ENCODE measurements around the gene OSBP2.
"Not testable (repeated sequence)": the region's sequence is repeated elsewhere in the genome, so short reads cannot be mapped to it uniquely, and the experiment has no call there.

The OSBP2 gene

GRCh38 chr22:30694640-30695350 is at the start of gene OSBP2:
OSBP2 (plus strand) TSS chr22:30694874; CDS start chr22:30694910, 36 bp downstream.
- DNase-seq, result peak; percentile 17

DNA sequence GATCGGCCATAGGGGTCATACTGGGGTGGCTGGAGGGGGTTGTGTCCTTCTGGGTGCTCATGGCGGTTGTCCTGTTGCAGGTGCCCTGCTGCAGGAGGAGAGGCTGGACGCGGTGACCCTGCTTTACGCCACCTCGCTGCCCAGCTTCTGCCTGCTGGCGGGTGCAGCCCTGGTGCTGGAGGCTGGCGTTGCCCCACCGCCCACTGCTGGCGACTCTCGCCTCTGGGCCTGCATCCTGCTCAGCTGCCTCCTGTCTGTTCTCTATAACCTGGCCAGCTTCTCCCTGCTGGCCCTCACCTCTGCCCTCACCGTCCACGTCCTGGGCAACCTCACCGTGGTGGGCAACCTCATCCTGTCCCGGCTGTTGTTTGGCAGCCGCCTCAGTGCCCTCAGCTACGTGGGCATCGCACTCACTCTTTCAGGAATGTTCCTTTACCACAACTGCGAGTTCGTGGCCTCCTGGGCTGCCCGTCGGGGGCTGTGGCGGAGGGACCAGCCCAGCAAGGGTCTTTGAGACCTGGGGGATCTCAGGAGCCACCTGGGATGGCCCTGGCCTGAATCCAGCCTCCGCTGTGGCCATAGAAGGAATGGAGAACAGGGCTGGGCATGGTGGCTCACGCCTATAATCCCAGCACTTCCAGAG is 48.0 kb upstream of the OSBP2 start:
- no peak for DNase-seq

DNA sequence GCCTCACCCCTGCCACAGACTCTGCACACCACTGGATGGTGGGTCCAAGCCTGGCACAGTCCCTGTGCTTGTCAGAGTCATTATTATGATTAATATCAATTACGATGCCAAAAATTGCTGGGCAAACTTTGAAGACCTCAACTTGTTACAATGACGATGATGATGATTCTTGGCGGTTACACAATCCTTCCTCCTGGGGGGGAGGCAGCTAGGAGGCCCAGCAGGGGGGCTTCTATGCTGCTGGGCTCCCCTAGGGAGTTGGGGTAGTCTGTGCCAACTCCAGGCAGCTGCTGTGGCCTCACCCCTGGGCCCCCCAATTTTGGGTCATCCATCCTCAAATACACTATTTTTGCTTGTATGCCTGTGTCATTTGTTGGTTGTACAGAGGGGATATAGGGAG is 47.1 kb upstream of the OSBP2 start:
- no peak for DNase-seq

DNA sequence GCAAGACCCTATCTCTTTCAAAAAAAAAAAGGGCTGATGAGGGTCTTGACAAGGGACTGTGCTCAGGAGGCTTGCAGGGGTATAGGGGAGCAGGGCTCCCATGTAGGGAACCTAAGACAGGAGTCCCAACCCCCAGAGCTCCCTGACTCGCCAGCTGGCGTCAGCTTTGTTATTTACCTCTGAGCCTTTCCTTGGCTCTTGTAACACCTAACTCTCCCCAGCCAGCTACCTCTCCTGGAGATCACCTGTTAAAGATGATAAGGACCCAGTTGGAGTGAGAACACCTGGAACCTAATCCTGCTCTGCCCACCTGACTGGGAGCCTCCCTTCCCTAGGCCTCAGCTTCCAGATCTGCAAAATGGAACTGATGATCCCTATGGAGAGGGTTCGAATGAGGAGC is 45.8 kb upstream of the OSBP2 start:
- no peak for DNase-seq

GRCh38 chr22:30649430-30650007 is 45.2 kb upstream of the OSBP2 start:
- DNase-seq, result no peak

DNA sequence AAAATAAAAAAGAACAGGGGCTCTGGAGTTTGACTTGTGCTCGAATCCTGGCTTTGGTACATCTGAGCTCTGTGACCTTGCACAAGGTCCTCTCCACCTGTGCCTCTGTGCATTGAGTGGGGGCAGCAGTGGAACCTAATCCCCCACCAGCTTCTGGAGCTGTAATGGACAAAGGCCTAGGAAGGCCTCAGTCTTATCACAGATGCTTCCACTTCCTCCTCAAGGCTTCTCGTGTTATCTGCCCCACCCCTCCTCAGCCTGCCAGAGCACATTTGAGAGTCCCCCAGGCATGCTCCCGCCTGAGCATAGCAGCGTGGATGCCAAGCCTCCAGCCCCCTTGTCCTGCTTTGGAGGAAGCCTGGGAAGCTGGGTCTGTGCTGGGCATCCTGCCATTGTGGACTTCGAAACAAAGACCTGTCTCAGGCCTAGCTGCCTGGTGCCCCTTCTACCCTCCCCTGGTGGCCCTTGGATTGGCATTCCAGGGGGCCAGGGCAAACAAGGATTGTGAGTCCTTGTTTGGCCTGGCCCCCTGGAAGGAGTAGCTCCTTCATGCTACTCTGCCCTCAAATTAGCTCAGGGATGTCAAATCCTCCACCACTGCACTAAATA is 44.1 kb upstream of the OSBP2 start:
- DNase-seq, result no peak

DNA sequence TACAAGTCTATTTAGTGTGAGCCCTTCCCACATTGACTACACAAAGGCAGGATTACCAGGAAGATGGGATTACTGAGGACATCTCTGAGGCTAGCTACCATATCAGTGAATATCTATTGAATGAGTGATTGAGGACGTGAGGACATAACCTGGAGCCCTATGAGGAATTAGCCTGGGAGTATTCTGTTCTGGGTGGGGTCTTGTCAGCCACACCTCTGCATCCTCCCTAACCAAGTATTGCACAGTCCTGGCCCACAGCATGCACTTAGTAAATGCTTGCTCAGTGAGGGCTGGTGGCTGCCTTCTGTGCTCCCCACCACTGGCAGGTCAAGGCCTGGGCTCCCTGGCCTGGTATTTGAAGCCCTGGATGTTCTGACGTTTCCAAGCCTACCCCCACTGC is 41.8 kb upstream of the OSBP2 start:
- DNase-seq, result no peak

DNA sequence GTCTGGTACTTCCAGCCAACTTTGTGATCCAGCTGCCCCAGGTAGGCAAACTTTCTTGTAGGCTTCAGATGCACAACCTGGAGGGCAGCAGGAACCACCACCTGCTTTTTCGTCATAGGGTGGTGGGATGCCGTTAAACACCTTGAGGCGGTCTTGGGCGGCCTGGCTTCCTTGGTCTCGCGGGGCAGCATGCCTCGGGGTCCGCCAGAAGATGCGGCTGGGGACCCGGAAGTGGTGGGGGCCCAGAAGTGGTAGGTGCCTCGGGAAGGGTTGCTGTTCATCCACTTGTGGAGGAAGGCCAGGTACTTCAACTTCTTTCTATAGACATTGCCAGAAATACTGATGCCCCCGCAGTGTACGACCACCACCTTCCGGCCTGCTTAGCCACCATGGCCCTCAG is 40.3 kb upstream of the OSBP2 start:
- no peak for DNase-seq

- no peak for DNase-seq
These were observed 39.1 kb upstream of the OSBP2 start for GRCh38 chr22:30655532-30655931.

DNA sequence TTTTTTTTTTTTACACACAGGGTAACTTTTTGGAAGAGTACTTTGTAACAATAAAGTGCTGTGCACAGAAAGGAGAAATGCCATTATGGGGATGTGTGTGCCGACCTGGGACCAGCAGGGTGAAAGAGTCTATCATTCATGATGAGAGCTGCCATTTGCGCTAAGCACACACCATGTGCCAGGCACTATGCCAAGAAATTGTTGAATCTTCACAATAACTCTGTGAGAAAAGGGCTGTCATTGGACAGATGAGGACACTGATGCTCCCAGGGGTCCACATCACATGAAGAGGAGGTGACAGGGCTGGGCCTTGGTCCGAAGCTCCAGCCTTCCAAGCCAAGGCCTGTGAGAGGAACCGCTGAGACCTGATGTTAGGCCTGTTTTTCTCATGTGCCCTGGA is 32.6 kb upstream of the OSBP2 start:
- peak; percentile 4 for DNase-seq

- no peak for DNase-seq
These were observed 29.9 kb upstream of the OSBP2 start for GRCh38 chr22:30664798-30665197.

- DNase-seq, result no peak
These were observed 29.4 kb upstream of the OSBP2 start for GRCh38 chr22:30665266-30665665.

- no peak for DNase-seq
These were observed 28.9 kb upstream of the OSBP2 start for GRCh38 chr22:30665786-30666185.

- no peak for DNase-seq
These were observed 27.6 kb upstream of the OSBP2 start for GRCh38 chr22:30667107-30667493.

- peak; percentile 64 for DNase-seq
These were observed 26.9 kb upstream of the OSBP2 start, which contains the start of gene DUSP18 for GRCh38 chr22:30667494-30668385. DUSP18 (minus strand) TSS chr22:30667875; CDS start chr22:30664003, 3,872 bp downstream.

DNA sequence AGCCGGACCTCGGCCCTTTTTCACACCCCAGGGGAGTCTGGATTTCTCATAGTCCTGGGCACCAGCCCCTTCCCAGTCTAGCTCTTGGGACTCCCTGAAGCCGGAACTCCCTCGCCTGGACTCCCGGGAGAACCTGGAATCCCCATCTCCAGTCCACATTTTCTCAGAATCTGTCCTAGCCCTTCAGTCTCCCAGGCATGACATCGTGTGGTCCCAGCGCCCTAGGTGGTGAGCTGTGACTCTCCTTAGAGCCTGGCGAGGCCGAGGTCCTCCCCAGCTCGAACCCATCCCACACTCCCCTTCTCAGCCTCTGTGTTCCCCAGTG is 26.3 kb upstream of the OSBP2 start:
- DNase-seq, result no peak

GRCh38 chr22:30671071-30671470 is 23.6 kb upstream of the OSBP2 start:
- DNase-seq, result no peak

GRCh38 chr22:30673136-30673535 is 21.5 kb upstream of the OSBP2 start:
- DNase-seq, result no peak

GRCh38 chr22:30674482-30674881 is 20.2 kb upstream of the OSBP2 start:
- DNase-seq, result no peak

DNA sequence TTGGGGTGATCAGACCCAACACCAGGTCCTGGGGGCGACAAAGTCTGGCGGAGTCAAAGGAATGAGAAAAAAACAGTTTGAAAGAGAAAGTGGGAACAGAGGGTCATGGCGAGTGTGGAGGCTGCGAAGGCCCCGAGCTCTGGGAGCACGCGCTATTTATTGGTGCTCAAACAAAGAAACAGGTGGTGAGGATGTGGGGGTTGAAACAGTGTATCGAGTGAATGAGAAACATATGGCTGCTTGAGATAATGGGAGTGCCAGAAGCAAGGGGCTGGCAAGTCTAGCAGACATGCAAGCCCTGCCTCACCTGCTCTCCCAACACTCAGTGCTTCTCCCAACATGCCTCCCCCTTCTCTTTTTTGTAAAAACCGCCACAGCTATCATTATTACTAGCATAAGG is 19.2 kb upstream of the OSBP2 start:
- DNase-seq, result no peak

DNA sequence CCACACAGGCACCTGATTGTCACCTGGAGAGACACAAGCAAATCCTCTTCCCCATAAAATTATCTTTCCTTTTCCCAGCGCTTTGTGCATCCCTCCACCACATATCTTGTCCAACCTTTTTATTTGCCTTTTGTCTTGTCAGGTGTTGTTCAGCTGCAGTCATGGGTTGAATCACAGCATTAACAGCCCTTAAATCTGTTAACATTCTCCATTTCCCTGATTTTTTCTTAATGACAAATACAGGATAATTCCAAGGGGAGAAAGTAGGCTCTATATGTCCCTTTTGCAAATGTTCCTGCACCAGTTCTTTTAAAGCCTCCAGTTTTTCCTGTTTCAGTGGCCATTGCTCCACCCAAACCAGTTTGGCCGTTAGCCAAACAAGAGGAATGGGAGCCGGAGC is 18.1 kb upstream of the OSBP2 start:
- DNase-seq, result not testable (repeated sequence)

- DNase-seq, result not testable (repeated sequence)
These were observed 14.6 kb upstream of the OSBP2 start for GRCh38 chr22:30679895-30680690.

All from NCI-H2107 (cell line).